ENCODE data around the gene ITGA5. TPM values are rescaled to one million over a fixed set of nuclear protein-coding genes. Genes with fewer than 3 reads are reported as not detected.

ITGA5 gene
- total and polyA plus RNA-seq, 2 of the 13 experiments (the other 11 are each of a cell fraction or from before 2014, with no cell fraction given), result 0.20 to 0.40 TPM

DNA sequence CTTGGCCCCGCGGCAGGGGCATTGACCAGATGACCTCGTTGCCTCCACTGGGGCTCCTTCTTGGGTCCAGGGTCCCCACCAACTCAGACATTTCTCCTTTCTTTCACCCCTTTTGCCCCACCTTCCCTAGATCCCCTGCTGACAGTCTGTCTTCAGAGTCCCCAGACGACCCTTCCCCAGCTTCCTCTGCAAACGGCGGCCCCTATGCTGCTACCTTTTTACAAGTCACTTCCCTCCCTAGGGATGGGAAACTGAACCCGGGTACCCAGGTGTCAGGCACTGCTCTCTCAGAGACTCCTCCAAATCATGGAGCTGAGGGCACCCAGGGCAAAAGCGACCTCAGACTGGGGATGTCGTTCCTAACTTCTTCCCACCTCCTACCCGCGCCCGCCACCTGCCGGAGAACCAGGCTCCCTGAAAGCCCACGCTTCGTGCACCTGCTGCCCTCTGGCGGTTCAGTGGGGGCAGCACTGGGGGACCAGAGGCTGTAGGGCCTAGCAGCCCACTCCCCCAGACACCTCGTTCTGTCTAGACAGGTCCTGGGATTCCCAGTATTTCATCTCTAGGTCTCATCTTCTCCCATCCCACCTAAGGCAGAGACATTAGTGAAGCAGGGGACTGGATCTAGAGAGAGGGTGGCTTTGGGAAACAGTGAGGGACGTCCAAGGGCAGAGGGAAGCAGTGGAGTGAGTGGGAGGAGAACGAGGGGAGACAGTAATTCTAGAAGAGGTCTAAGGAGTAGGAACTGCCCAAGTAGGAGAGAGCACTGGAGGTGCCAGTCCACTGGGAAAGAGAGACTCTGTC, 39.5 kb downstream of the ITGA5 start:
- H3K4me3 ChIP-seq (replicated peaks in 1 of 3; ENCODE audit: insufficient read depth in 1 of 3, low read depth in 2 of 3, low read length in 3 of 3), result peak overlapping the region; percentile 38 to 71 (median 55)
- peak; percentile 92 for ATAC-seq
- H3K79me2 ChIP-seq (ENCODE audit: insufficient read depth, low read length), result no peaks in the 10 kb centered on the region
- H4K20me1 ChIP-seq (ENCODE audit: insufficient read depth, low read length), result no peaks in the 10 kb centered on the region
- peak overlapping the region; percentile 17; the same call in 1 of the 2 replicates for H3K9ac ChIP-seq (ENCODE audit: insufficient read depth, low read depth, low read length)
- peak; percentile 79 for DNase-seq (ENCODE audit: low spot score)
- in situ Hi-C loops (cut with HindIII; ENCODE audit: extremely low pct_ligation_motif_present, low pct_unique_long_range_greater_than_20kb), result loop anchor here (10.0 kb wide), 1 partner anchor 385 kb away; no protein-coding TSS in a partner anchor
- peak overlapping the region; percentile 100 for H3K4me2 ChIP-seq (ENCODE audit: low read depth, low read length)
- POLR2A ChIA-PET, result interaction anchor here (0.7 to 1.4 kb wide), 3 partner anchors 9 to 100 kb away, joined by 4 to 7 read pairs (median 5); partner anchors contain the start of genes CBX5 and HNRNPA1
- H2AFZ ChIP-seq (ENCODE audit: low read length), result no peak overlapping the region
- H3K4me1 ChIP-seq (ENCODE audit: insufficient read depth, low read length), result peaks cover 23% of the 10 kb centered on the region
- CTCF ChIA-PET (ENCODE audit: low intra/inter-chr PET ratio, low total read pairs), result interaction anchor here (0.8 to 2.4 kb wide), 8 partner anchors 9 to 165 kb away, joined by 3 to 27 read pairs (median 6); no protein-coding TSS in a partner anchor
- H3K36me3 ChIP-seq (replicated peaks in 1 of 2; ENCODE audit: control insufficient read depth in 1 of 2, insufficient read depth in 2 of 2, low read length in 2 of 2), result no peaks in the 10 kb centered on the region
- no peak overlapping the region for H3K27ac ChIP-seq (ENCODE audit: extremely low read length, insufficient read depth, low read length)
- H3K27me3 ChIP-seq (ENCODE audit: control insufficient read depth in 1 of 2, insufficient read depth in 2 of 2, low read length in 2 of 2), result peaks cover 0 to 21% of the 10 kb centered on the region in 2 experiments; a peak in 2 of 5 replicates
- BruUV-seq (replicated peaks), result no TSS peak
- 28% methylated on average over 10 of the region's 19 CpGs for WGBS (ENCODE audit: low lambda C conversion rate)
- intact Hi-C loops (cut with micrococcal nuclease; ENCODE audit: unreplicated experiment), result no loop called here
- peak; percentile 28 for FAIRE-seq
- H3K9me3 ChIP-seq (ENCODE audit: low read length), result no peaks in the 10 kb centered on the region
- TF ChIP-seq GATAD1 (CRISPR knock-in tag; IDR thresholded peaks at IDR 0.05), result peak; percentile 38; the same call in 1 of the 2 replicates
- 0 out of 2 replicates have a peak, but pooled peaks have one; percentile 30 for TF ChIP-seq THAP11 (CRISPR knock-in tag; IDR thresholded peaks at IDR 0.05)
- no peak for TF ChIP-seq REXO4 (CRISPR knock-in tag; IDR thresholded peaks at IDR 0.05; ENCODE audit: borderline replicate concordance)
- TF ChIP-seq KLF11 (CRISPR knock-in tag; IDR thresholded peaks at IDR 0.05), result 0 out of 2 replicates have a peak, but pooled peaks have one; percentile 32
- TF ChIP-seq KDM2A (CRISPR knock-in tag; IDR thresholded peaks at IDR 0.05; ENCODE audit: borderline replicate concordance, low read depth), result peak; percentile 89
- peak; percentile 55; the same call in 1 of the 2 replicates for TF ChIP-seq REPIN1 (CRISPR knock-in tag; IDR thresholded peaks at IDR 0.05; ENCODE audit: borderline replicate concordance, low read depth)
- 0 out of 2 replicates have a peak, but pooled peaks have one; percentile 19 for TF ChIP-seq ETV5 (CRISPR knock-in tag; IDR thresholded peaks at IDR 0.05; ENCODE audit: borderline replicate concordance)
- TF ChIP-seq PRPF4 (IDR thresholded peaks at IDR 0.05; ENCODE audit: low read depth, low read length, poor library complexity, severe bottlenecking), result no peak
- TF ChIP-seq CHCHD3 (CRISPR knock-in tag; IDR thresholded peaks at IDR 0.05), result no peak
- no peak for TF ChIP-seq HOXA7 (CRISPR knock-in tag; IDR thresholded peaks at IDR 0.05)
- TF ChIP-seq, protein P1, sequence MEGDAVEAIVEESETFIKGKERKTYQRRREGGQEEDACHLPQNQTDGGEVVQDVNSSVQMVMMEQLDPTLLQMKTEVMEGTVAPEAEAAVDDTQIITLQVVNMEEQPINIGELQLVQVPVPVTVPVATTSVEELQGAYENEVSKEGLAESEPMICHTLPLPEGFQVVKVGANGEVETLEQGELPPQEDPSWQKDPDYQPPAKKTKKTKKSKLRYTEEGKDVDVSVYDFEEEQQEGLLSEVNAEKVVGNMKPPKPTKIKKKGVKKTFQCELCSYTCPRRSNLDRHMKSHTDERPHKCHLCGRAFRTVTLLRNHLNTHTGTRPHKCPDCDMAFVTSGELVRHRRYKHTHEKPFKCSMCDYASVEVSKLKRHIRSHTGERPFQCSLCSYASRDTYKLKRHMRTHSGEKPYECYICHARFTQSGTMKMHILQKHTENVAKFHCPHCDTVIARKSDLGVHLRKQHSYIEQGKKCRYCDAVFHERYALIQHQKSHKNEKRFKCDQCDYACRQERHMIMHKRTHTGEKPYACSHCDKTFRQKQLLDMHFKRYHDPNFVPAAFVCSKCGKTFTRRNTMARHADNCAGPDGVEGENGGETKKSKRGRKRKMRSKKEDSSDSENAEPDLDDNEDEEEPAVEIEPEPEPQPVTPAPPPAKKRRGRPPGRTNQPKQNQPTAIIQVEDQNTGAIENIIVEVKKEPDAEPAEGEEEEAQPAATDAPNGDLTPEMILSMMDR (CRISPR knock-in tag; IDR thresholded peaks at IDR 0.05), result peak; percentile 100
- TF ChIP-seq FOSL2 (CRISPR knock-in tag; IDR thresholded peaks at IDR 0.05), result peak; percentile 22; the same call in 1 of the 2 replicates
- peak; percentile 43 for TF ChIP-seq ZNF781 (CRISPR knock-in tag; IDR thresholded peaks at IDR 0.05; ENCODE audit: borderline replicate concordance, not compliant biosample characterization)
- TF ChIP-seq, protein P2, sequence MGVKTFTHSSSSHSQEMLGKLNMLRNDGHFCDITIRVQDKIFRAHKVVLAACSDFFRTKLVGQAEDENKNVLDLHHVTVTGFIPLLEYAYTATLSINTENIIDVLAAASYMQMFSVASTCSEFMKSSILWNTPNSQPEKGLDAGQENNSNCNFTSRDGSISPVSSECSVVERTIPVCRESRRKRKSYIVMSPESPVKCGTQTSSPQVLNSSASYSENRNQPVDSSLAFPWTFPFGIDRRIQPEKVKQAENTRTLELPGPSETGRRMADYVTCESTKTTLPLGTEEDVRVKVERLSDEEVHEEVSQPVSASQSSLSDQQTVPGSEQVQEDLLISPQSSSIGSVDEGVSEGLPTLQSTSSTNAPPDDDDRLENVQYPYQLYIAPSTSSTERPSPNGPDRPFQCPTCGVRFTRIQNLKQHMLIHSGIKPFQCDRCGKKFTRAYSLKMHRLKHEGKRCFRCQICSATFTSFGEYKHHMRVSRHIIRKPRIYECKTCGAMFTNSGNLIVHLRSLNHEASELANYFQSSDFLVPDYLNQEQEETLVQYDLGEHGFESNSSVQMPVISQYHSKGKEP (CRISPR knock-in tag; IDR thresholded peaks at IDR 0.05), result no peak
- TF ChIP-seq, protein P3, sequence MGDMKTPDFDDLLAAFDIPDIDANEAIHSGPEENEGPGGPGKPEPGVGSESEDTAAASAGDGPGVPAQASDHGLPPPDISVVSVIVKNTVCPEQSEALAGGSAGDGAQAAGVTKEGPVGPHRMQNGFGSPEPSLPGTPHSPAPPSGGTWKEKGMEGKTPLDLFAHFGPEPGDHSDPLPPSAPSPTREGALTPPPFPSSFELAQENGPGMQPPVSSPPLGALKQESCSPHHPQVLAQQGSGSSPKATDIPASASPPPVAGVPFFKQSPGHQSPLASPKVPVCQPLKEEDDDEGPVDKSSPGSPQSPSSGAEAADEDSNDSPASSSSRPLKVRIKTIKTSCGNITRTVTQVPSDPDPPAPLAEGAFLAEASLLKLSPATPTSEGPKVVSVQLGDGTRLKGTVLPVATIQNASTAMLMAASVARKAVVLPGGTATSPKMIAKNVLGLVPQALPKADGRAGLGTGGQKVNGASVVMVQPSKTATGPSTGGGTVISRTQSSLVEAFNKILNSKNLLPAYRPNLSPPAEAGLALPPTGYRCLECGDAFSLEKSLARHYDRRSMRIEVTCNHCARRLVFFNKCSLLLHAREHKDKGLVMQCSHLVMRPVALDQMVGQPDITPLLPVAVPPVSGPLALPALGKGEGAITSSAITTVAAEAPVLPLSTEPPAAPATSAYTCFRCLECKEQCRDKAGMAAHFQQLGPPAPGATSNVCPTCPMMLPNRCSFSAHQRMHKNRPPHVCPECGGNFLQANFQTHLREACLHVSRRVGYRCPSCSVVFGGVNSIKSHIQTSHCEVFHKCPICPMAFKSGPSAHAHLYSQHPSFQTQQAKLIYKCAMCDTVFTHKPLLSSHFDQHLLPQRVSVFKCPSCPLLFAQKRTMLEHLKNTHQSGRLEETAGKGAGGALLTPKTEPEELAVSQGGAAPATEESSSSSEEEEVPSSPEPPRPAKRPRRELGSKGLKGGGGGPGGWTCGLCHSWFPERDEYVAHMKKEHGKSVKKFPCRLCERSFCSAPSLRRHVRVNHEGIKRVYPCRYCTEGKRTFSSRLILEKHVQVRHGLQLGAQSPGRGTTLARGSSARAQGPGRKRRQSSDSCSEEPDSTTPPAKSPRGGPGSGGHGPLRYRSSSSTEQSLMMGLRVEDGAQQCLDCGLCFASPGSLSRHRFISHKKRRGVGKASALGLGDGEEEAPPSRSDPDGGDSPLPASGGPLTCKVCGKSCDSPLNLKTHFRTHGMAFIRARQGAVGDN (CRISPR knock-in tag; IDR thresholded peaks at IDR 0.05), result peak; percentile 64
